ENCODE results near the gene MED14.

- TF ChIP-seq CTCF (IDR thresholded peaks at IDR 0.05) (no peak), POLR2A (IDR thresholded peaks at IDR 0.05) (no peak)
These were observed 21.7 kb upstream of the MED14 start for GRCh38 chrX:40757058-40757457.

Measured in esophagus squamous epithelium (tissue), 4 donors.